ENCODE data around the gene CRYGN. TPM values are rescaled to one million over a fixed set of nuclear protein-coding genes. Genes with fewer than 3 reads are reported as not detected.

CRYGN gene
- total RNA-seq, 1 experiment from 2014 or later: not detected

GRCh38 chr7:151461096-151461941, 21.4 kb upstream of the CRYGN start:
- no peak for DNase-seq (ENCODE audit: low spot score)
- in situ Hi-C loops (cut with HindIII; ENCODE audit: low sequenced_read_pairs): no loop called here

- in situ Hi-C loops (cut with HindIII; ENCODE audit: low sequenced_read_pairs): no loop called here
These were observed 20.5 kb upstream of the CRYGN start for GRCh38 chr7:151460474-151460855.

GRCh38 chr7:151459726-151460473, 20.0 kb upstream of the CRYGN start:
- in situ Hi-C loops (cut with HindIII; ENCODE audit: low sequenced_read_pairs): no loop called here

More at GRCh38 chr7:151460474-151460855, 20.5 kb upstream of the CRYGN start:
- DNase-seq (ENCODE audit: low spot score): no peak

GRCh38 chr7:151457534-151457933, 17.6 kb upstream of the CRYGN start:
- in situ Hi-C loops (cut with HindIII; ENCODE audit: low sequenced_read_pairs): no loop called here
- DNase-seq (ENCODE audit: low spot score): no peak

More at GRCh38 chr7:151459726-151460473, 20.0 kb upstream of the CRYGN start:
- peak; percentile 69 for DNase-seq (ENCODE audit: low spot score)

- in situ Hi-C loops (cut with HindIII; ENCODE audit: low sequenced_read_pairs): no loop called here
- no peak for DNase-seq (ENCODE audit: low spot score)
These were observed 16.8 kb upstream of the CRYGN start for GRCh38 chr7:151456782-151457181.

- DNase-seq (ENCODE audit: low spot score): no peak
- in situ Hi-C loops (cut with HindIII; ENCODE audit: low sequenced_read_pairs): no loop called here
These were observed 16.3 kb upstream of the CRYGN start for GRCh38 chr7:151456276-151456675.

- in situ Hi-C loops (cut with HindIII; ENCODE audit: low sequenced_read_pairs): no loop called here
- no peak for DNase-seq (ENCODE audit: low spot score)
These were observed 15.7 kb upstream of the CRYGN start for GRCh38 chr7:151455690-151456089.

GRCh38 chr7:151454932-151455530, 15.1 kb upstream of the CRYGN start:
- in situ Hi-C loops (cut with HindIII; ENCODE audit: low sequenced_read_pairs): no loop called here
- no peak for DNase-seq (ENCODE audit: low spot score)

GRCh38 chr7:151454305-151454704, 14.4 kb upstream of the CRYGN start:
- in situ Hi-C loops (cut with HindIII; ENCODE audit: low sequenced_read_pairs): no loop called here
- DNase-seq (ENCODE audit: low spot score): no peak

- in situ Hi-C loops (cut with HindIII; ENCODE audit: low sequenced_read_pairs): no loop called here
- no peak for DNase-seq (ENCODE audit: low spot score)
These were observed 13.4 kb upstream of the CRYGN start for GRCh38 chr7:151453326-151453791.

GRCh38 chr7:151452680-151453325, 12.9 kb upstream of the CRYGN start:
- DNase-seq (ENCODE audit: low spot score): no peak
- in situ Hi-C loops (cut with HindIII; ENCODE audit: low sequenced_read_pairs): no loop called here

- in situ Hi-C loops (cut with HindIII; ENCODE audit: low sequenced_read_pairs): no loop called here
- no peak for DNase-seq (ENCODE audit: low spot score)
These were observed 12.0 kb upstream of the CRYGN start for GRCh38 chr7:151451626-151452571.

GRCh38 chr7:151451156-151451555, 11.2 kb upstream of the CRYGN start:
- DNase-seq (ENCODE audit: low spot score): no peak
- in situ Hi-C loops (cut with HindIII; ENCODE audit: low sequenced_read_pairs): no loop called here

GRCh38 chr7:151449990-151450389, 10.0 kb upstream of the CRYGN start:
- in situ Hi-C loops (cut with HindIII; ENCODE audit: low sequenced_read_pairs): no loop called here
- DNase-seq (ENCODE audit: low spot score): no peak

GRCh38 chr7:151448261-151449252, 8.6 kb upstream of the CRYGN start:
- peak; percentile 34 for DNase-seq (ENCODE audit: low spot score)
- in situ Hi-C loops (cut with HindIII; ENCODE audit: low sequenced_read_pairs): no loop called here

GRCh38 chr7:151447901-151448260, 7.9 kb upstream of the CRYGN start:
- DNase-seq (ENCODE audit: low spot score): no peak
- in situ Hi-C loops (cut with HindIII; ENCODE audit: low sequenced_read_pairs): no loop called here

GRCh38 chr7:151447312-151447711, 7.4 kb upstream of the CRYGN start:
- DNase-seq (ENCODE audit: low spot score): no peak
- in situ Hi-C loops (cut with HindIII; ENCODE audit: low sequenced_read_pairs): no loop called here
